ENCODE measurements around the gene UGT2A1.

The UGT2A1 gene

DNA sequence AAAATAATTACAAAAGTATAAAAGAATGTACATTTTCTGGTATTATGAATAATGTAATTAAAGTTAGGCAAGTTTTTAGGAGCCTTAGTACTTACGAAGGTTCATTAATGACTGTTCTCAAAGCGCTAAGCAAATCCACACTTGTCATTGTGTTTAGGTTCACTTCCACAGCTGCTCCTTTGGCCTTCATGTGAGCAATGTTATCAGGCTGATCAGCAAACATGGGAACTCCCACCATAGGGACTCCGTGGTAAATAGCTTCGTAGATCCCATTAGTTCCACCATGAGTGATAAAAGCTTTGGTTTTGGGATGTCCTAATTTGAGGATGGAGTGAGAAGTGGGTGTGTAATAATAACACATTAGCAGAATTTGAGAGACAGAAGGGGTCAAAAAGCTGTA, 58.7 kb downstream of the UGT2A1 start:
- TF ChIP-seq RAD21 (IDR thresholded peaks at IDR 0.05; ENCODE audit: low read depth) (no peak), CREB1 (IDR thresholded peaks at IDR 0.05; ENCODE audit: low read depth) (no peak), TEAD4 (IDR thresholded peaks at IDR 0.05) (no peak), NFIC (IDR thresholded peaks at IDR 0.05) (no peak), YY1 (IDR thresholded peaks at IDR 0.05; ENCODE audit: low read depth) (no peak)
- TF ChIP-seq, protein P1, sequence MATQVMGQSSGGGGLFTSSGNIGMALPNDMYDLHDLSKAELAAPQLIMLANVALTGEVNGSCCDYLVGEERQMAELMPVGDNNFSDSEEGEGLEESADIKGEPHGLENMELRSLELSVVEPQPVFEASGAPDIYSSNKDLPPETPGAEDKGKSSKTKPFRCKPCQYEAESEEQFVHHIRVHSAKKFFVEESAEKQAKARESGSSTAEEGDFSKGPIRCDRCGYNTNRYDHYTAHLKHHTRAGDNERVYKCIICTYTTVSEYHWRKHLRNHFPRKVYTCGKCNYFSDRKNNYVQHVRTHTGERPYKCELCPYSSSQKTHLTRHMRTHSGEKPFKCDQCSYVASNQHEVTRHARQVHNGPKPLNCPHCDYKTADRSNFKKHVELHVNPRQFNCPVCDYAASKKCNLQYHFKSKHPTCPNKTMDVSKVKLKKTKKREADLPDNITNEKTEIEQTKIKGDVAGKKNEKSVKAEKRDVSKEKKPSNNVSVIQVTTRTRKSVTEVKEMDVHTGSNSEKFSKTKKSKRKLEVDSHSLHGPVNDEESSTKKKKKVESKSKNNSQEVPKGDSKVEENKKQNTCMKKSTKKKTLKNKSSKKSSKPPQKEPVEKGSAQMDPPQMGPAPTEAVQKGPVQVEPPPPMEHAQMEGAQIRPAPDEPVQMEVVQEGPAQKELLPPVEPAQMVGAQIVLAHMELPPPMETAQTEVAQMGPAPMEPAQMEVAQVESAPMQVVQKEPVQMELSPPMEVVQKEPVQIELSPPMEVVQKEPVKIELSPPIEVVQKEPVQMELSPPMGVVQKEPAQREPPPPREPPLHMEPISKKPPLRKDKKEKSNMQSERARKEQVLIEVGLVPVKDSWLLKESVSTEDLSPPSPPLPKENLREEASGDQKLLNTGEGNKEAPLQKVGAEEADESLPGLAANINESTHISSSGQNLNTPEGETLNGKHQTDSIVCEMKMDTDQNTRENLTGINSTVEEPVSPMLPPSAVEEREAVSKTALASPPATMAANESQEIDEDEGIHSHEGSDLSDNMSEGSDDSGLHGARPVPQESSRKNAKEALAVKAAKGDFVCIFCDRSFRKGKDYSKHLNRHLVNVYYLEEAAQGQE (IDR thresholded peaks at IDR 0.05; ENCODE audit: low read depth): no peak

DNA sequence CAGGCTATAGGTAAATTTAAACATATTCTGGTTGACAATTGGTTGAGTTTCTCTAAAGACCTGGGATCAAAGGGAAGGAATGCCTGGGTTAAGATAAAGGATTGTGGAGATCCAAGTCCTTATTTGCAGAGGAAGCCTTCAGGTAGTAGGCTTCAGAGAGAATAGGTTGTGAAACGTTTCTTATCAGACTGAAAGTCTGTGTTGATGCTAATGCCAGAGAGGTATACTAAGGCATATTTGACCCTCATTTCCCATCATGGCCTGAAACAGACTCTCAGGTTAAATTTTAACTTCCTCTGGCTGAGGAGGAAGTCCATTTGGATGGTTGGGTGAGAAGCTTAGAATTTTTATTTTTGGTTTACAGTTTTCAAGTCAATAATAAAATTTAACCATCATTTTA, 61.7 kb downstream of the UGT2A1 start:
- TF ChIP-seq, protein P2, sequence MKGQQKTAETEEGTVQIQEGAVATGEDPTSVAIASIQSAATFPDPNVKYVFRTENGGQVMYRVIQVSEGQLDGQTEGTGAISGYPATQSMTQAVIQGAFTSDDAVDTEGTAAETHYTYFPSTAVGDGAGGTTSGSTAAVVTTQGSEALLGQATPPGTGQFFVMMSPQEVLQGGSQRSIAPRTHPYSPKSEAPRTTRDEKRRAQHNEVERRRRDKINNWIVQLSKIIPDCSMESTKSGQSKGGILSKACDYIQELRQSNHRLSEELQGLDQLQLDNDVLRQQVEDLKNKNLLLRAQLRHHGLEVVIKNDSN (IDR thresholded peaks at IDR 0.05): no peak
- TF ChIP-seq NFIC (IDR thresholded peaks at IDR 0.05): no peak
- TF ChIP-seq RAD21 (IDR thresholded peaks at IDR 0.05; ENCODE audit: low read depth): no peak
- TF ChIP-seq, protein P3, sequence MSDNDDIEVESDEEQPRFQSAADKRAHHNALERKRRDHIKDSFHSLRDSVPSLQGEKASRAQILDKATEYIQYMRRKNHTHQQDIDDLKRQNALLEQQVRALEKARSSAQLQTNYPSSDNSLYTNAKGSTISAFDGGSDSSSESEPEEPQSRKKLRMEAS (IDR thresholded peaks at IDR 0.05): no peak
- TF ChIP-seq YY1 (IDR thresholded peaks at IDR 0.05; ENCODE audit: low read depth): no peak
- no peak for TF ChIP-seq CREB1 (IDR thresholded peaks at IDR 0.05; ENCODE audit: low read depth)
- TF ChIP-seq EGR1 (IDR thresholded peaks at IDR 0.05): no peak
- no peak for TF ChIP-seq EP300 (IDR thresholded peaks at IDR 0.05; ENCODE audit: borderline replicate concordance)
- no peak for TF ChIP-seq CEBPB (IDR thresholded peaks at IDR 0.05)
- TF ChIP-seq FOXM1 (IDR thresholded peaks at IDR 0.05; ENCODE audit: borderline replicate concordance, low read depth): no peak
- TF ChIP-seq, protein P1 (IDR thresholded peaks at IDR 0.05; ENCODE audit: low read depth): no peak
- no peak for TF ChIP-seq TEAD4 (IDR thresholded peaks at IDR 0.05)
- TF ChIP-seq TAF1 (IDR thresholded peaks at IDR 0.05; ENCODE audit: low read depth): no peak

DNA sequence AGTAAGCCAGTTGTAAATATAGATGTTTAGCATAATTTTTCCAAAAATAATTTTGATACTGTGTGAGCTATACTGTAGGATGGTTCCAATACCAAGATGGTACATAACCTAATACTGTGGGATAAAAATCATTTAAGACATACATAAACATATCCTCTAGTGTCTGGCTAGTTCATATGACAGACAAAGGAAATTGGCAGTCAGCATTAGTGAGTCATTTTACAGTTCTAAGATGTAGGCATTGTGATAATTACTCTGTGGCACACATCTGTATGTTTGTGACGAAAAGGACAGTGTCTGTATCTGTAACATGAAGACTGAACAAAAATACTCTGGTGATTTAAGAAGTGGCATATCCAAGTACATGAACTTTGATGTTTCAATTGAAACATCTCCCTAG, 63.2 kb downstream of the UGT2A1 start:
- TF ChIP-seq CREB1 (IDR thresholded peaks at IDR 0.05; ENCODE audit: low read depth): no peak

DNA sequence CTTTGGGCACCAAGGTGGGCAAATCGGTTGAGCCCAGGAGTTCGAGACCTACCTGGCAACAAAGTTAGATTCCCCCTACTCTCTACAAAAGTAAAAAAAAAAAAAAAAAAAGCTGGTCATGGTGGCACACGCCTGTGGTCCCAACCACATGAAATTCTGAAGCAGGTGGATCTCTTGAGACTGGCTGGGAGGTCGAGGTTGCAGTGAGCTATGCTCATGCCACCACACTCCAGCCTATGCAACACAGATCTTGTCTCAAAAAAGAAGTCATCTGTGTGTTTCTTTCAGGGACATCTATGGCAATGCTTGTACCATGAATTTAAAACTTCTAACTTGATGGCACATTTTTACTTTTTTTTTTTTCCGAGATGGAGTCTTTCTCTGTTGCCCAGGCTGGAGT, 68.9 kb downstream of the UGT2A1 start:
- TF ChIP-seq YY1 (IDR thresholded peaks at IDR 0.05; ENCODE audit: low read depth) (no peak), ZBTB7A (IDR thresholded peaks at IDR 0.05; ENCODE audit: low read depth) (no peak), CEBPB (IDR thresholded peaks at IDR 0.05) (no peak), EP300 (IDR thresholded peaks at IDR 0.05; ENCODE audit: borderline replicate concordance) (no peak), TCF12 (IDR thresholded peaks at IDR 0.05; ENCODE audit: low read depth) (no peak), TAF1 (IDR thresholded peaks at IDR 0.05; ENCODE audit: low read depth) (no peak), RAD21 (IDR thresholded peaks at IDR 0.05; ENCODE audit: low read depth) (no peak), CREB1 (IDR thresholded peaks at IDR 0.05; ENCODE audit: low read depth) (no peak), NFIC (IDR thresholded peaks at IDR 0.05) (no peak)
- TF ChIP-seq, protein P3 (IDR thresholded peaks at IDR 0.05): no peak
- TF ChIP-seq, protein P2 (IDR thresholded peaks at IDR 0.05): no peak

DNA sequence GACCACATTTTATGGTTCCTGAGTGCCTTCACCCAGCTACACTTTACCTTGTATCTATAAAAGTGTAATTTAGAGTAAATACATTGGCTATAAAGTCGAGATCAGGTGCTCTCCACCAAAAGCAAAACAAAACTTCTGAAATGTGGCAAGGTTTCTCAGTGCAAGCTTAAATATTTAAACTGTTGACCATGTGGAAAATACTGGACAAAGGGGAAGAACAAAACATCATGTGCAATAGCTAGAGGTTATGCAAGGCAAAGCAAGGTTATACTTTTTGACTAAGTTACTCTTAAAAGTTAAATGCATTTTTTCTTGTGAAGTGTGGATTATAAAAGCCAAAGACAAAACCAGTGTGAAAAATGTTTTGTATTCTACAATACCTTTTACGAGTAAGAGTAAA, 69.5 kb downstream of the UGT2A1 start:
- no peak for TF ChIP-seq TEAD4 (IDR thresholded peaks at IDR 0.05)
- TF ChIP-seq NFIC (IDR thresholded peaks at IDR 0.05): no peak
- no peak for TF ChIP-seq TCF12 (IDR thresholded peaks at IDR 0.05; ENCODE audit: low read depth)
- TF ChIP-seq EP300 (IDR thresholded peaks at IDR 0.05; ENCODE audit: borderline replicate concordance): no peak
- no peak for TF ChIP-seq CEBPB (IDR thresholded peaks at IDR 0.05)
- TF ChIP-seq, protein P2 (IDR thresholded peaks at IDR 0.05): no peak
- TF ChIP-seq, protein P3 (IDR thresholded peaks at IDR 0.05): no peak
- TF ChIP-seq RAD21 (IDR thresholded peaks at IDR 0.05; ENCODE audit: low read depth): no peak
- no peak for TF ChIP-seq ZBTB7A (IDR thresholded peaks at IDR 0.05; ENCODE audit: low read depth)
- TF ChIP-seq FOXM1 (IDR thresholded peaks at IDR 0.05; ENCODE audit: borderline replicate concordance, low read depth): no peak
- TF ChIP-seq TAF1 (IDR thresholded peaks at IDR 0.05; ENCODE audit: low read depth): no peak

DNA sequence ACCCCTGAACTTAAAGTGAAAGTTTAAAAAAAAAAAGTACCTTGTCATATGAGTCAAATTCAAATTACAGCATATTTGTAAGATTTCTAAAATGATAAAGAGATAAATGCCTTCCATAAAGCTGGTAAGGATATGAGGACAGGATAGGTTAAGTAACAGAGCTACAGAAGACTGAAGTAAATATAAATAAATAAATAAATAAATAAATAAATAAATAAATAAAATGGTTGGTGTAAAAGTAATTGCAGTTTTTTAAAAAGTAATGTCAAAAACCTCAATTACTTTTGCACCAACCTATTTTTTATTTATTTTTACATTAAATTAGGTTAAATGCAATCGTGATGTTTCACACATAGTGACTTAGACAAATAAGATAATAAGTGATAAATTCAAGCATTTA, 75.8 kb downstream of the UGT2A1 start:
- TF ChIP-seq, protein P2 (IDR thresholded peaks at IDR 0.05): no peak
- no peak for TF ChIP-seq EGR1 (IDR thresholded peaks at IDR 0.05)
- no peak for TF ChIP-seq EP300 (IDR thresholded peaks at IDR 0.05; ENCODE audit: borderline replicate concordance)
- TF ChIP-seq, protein P1 (IDR thresholded peaks at IDR 0.05; ENCODE audit: low read depth): no peak

Measured in Ishikawa (cell line).